Measurements from ENCODE around the gene FBXL7.

DNA sequence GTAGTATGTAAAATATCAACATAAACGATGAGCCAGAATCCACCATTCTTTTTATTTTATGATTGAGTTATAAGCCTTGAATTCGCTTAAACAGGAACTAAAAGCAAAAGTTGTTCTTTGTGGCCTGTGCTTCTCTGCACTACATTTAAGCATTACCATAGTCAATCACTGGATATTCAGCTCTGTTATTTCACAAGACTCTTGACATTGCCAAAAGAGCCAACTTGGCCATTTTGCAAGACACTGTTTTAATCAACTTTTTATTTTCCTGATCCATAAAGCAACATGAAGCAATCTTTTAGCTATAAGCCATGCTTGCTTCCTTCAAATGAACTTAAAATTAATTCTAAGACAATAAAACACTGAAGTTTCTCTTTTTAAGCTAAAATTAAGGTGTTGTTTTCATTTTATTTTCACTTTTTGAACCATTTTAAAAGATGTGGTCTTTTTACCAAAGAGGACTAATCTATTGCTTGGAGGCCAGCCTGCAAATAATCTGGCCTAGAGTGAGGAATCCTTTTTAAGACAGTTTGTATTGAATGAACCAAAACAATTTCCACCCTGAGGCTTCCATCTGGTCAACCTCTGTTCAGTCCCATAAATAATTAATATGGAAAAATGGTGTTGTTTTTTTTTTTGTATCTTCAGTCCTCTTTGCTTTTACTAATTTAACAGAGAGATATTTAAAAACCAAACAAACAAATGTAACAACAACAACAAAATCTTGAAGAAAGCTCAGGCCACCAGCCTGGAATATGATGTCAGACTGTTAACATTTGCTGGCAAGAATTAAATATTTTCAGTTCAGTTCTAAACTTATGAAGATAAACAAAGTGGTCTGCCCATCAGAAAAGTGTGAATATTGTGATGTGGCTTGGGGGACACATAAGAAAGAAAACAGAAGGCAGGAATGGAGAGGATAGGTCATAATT is 405.2 kb downstream of the FBXL7 start:
- TF ChIP-seq, protein P1, sequence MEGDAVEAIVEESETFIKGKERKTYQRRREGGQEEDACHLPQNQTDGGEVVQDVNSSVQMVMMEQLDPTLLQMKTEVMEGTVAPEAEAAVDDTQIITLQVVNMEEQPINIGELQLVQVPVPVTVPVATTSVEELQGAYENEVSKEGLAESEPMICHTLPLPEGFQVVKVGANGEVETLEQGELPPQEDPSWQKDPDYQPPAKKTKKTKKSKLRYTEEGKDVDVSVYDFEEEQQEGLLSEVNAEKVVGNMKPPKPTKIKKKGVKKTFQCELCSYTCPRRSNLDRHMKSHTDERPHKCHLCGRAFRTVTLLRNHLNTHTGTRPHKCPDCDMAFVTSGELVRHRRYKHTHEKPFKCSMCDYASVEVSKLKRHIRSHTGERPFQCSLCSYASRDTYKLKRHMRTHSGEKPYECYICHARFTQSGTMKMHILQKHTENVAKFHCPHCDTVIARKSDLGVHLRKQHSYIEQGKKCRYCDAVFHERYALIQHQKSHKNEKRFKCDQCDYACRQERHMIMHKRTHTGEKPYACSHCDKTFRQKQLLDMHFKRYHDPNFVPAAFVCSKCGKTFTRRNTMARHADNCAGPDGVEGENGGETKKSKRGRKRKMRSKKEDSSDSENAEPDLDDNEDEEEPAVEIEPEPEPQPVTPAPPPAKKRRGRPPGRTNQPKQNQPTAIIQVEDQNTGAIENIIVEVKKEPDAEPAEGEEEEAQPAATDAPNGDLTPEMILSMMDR (IDR thresholded peaks at IDR 0.05) = no peak
- no peak for TF ChIP-seq POLR2AphosphoS5 (IDR thresholded peaks at IDR 0.05)
- no peak for TF ChIP-seq POLR2A (IDR thresholded peaks at IDR 0.05)

All from transverse colon (tissue), 4 donors.